C4-2B (cell line): Measurements from ENCODE around the gene MYO1E.

Experiments used
- ZFX ChIP-seq: fragments of 450-650 bp; IDR thresholded peaks from 2 replicates; pipeline ENCODE4 v1.6.1; 2017
- TF ChIP-seq, protein P1 (sequence below): fragments of 450-650 bp; conservative IDR thresholded peaks from 2 replicates; pipeline ENCODE4 v1.5.1; 2017; ENCODE audit warnings: mild to moderate bottlenecking

DNA sequence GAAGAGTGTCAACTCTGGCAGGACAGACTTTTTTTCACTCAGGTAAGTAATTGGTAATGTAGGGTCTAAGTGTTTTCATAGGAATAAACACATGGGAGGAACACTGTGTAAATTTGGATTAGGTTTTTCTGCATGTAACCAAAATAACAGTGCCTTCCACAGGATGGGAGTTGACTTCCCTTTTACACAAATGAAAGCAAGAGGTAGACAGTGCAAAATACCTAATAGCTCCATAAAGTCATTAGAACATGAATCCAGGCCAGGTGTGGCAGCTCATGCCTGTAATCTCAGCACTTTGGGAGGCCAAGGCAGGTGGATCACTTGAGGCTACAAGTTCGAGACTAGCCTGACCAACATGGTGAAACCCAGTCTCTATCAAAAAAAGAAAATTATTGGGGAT, 25.5 kb upstream of the MYO1E start:
- TF ChIP-seq, protein P1, sequence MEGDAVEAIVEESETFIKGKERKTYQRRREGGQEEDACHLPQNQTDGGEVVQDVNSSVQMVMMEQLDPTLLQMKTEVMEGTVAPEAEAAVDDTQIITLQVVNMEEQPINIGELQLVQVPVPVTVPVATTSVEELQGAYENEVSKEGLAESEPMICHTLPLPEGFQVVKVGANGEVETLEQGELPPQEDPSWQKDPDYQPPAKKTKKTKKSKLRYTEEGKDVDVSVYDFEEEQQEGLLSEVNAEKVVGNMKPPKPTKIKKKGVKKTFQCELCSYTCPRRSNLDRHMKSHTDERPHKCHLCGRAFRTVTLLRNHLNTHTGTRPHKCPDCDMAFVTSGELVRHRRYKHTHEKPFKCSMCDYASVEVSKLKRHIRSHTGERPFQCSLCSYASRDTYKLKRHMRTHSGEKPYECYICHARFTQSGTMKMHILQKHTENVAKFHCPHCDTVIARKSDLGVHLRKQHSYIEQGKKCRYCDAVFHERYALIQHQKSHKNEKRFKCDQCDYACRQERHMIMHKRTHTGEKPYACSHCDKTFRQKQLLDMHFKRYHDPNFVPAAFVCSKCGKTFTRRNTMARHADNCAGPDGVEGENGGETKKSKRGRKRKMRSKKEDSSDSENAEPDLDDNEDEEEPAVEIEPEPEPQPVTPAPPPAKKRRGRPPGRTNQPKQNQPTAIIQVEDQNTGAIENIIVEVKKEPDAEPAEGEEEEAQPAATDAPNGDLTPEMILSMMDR = no peak
- TF ChIP-seq ZFX = no peak
